ENCODE results near the gene UBQLNL. TPM values are rescaled to one million over a fixed set of nuclear protein-coding genes. Genes with fewer than 3 reads are reported as not detected.

UBQLNL gene
- total RNA-seq, 1 experiment from 2014 or later: not detected

GRCh38 chr11:5507933-5508305, 8.6 kb downstream of the UBQLNL start:
- no peak for DNase-seq (ENCODE audit: low spot score)

GRCh38 chr11:5507177-5507932, 9.1 kb downstream of the UBQLNL start:
- no peak for DNase-seq (ENCODE audit: low spot score)

- peak; percentile 71 for DNase-seq (ENCODE audit: low spot score)
Observed at GRCh38 chr11:5505363-5506048, 11.0 kb downstream of the UBQLNL start.

- no peak for DNase-seq (ENCODE audit: low spot score)
Observed at GRCh38 chr11:5504403-5504921, 12.0 kb downstream of the UBQLNL start.

GRCh38 chr11:5500393-5500801, 16.1 kb downstream of the UBQLNL start:
- no peak for DNase-seq (ENCODE audit: low spot score)

GRCh38 chr11:5499671-5500070, 16.8 kb downstream of the UBQLNL start:
- DNase-seq (ENCODE audit: low spot score): no peak

GRCh38 chr11:5489576-5490357, 26.7 kb downstream of the UBQLNL start:
- DNase-seq (ENCODE audit: low spot score): peak; percentile 22

DNA sequence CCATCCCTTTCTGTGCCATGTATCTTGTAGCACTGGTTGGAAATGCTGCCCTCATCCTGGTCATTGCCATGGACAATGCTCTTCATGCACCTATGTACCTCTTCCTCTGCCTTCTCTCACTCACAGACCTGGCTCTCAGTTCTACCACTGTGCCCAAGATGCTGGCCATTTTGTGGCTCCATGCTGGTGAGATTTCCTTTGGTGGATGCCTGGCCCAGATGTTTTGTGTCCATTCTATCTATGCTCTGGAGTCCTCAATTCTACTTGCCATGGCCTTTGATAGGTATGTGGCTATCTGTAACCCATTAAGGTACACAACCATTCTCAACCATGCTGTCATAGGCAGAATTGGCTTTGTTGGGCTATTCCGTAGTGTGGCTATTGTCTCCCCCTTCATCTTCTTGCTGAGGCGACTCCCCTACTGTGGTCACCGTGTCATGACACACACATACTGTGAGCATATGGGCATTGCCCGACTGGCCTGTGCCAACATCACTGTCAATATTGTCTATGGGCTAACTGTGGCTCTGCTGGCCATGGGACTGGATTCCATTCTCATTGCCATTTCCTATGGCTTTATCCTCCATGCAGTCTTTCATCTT, 27.6 kb downstream of the UBQLNL start:
- no peak for DNase-seq (ENCODE audit: low spot score)

DNA sequence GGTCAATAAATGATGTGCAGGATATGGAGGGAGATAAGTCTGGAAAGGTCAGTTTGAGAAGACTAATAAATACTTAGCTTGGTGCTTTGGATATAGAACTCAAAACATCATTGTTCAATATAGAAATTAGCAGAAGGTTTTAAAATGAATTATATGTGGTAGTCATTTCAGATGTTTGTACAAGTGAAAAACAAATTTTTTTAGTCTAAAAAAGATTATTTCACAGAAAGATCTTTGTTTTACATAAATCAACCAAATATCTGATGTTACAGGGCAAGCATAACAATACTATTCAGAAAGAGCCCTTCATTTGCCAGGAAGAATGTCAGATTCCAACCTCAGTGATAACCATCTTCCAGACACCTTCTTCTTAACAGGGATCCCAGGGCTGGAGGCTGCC, 28.1 kb downstream of the UBQLNL start, which contains the start of gene OR52D1:
TSS of gene OR52D1 (plus strand) at position 301 of the 400 bp plus-strand sequence. CDS start at position 323, 22 bp downstream.
- DNase-seq (ENCODE audit: low spot score): no peak

DNA sequence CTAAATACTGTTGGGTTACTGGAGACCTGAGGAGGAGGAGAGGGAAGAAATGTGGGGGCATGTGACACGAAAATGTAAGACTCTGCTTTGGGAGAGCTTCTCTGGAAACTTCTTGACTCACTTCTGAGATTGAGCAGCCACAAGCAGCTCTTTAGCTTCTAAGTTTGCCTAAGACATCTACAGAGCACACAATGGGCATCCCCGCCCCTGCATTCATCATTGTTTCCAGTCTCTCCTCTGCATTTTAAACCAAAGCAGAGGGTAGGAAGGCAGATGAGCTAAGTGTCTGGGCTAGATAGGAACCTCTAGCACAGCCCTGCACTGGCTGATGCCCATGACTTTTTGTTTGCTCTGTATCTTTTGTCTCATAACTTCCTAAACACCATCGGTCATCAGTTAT, 30.1 kb downstream of the UBQLNL start:
- DNase-seq (ENCODE audit: low spot score): no peak

DNA sequence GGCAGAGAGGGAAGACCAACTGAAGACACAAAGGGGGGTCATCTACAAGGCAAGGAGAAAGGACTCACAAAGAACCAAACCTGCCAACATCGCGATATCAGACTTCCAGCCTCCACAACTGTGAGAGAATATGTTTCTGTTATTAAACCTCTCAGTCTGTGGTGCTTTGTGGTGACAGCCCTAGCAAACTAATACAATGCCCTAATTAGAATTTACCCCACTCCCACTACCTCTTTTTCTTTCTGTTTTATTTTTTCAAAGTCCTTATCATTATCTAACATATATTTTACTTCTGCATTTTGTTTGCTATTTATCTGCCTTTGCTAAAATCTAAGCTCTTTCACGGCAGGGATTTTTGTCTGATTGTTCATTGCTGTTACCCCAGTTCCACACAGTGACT, 30.5 kb downstream of the UBQLNL start:
- DNase-seq (ENCODE audit: low spot score): no peak

GRCh38 chr11:5476186-5476819, 40.2 kb downstream of the UBQLNL start:
- DNase-seq (ENCODE audit: low spot score): peak; percentile 69

- DNase-seq (ENCODE audit: low spot score): no peak
Observed at GRCh38 chr11:5473921-5474320, 42.6 kb downstream of the UBQLNL start.

- no peak for DNase-seq (ENCODE audit: low spot score)
Observed at GRCh38 chr11:5467527-5467926, 49.0 kb downstream of the UBQLNL start.

Other genes starting within 250 kb of the UBQLNL start
- gene HBE1, start 246.8 kb downstream of the UBQLNL start, total RNA-seq (2014; rRNA removed; shearing (Covaris generic)): 25.6 and 49.9 TPM in 2 replicates
- gene OR51B4, start 214.8 kb downstream of the UBQLNL start, total RNA-seq (2014; rRNA removed; shearing (Covaris generic)): 11.3 and 12.8 TPM in 2 replicates
- gene OR51B2, start 192.4 kb downstream of the UBQLNL start, total RNA-seq (2014; rRNA removed; shearing (Covaris generic)): 0.29 and 1.5 TPM in 2 replicates
- gene OR51B5, start 173.2 kb downstream of the UBQLNL start, total RNA-seq (2014; rRNA removed; shearing (Covaris generic)): 17.4 and 17.7 TPM in 2 replicates
- gene OR51B6, start 165.2 kb downstream of the UBQLNL start, total RNA-seq (2014; rRNA removed; shearing (Covaris generic)): not detected in 2 replicates
- not detected in 2 replicates for gene OR51M1, start 132.9 kb downstream of the UBQLNL start, total RNA-seq (2014; rRNA removed; shearing (Covaris generic))
- gene OR51Q1, start 94.6 kb downstream of the UBQLNL start, total RNA-seq (2014; rRNA removed; shearing (Covaris generic)): not detected in 2 replicates
- gene OR51I1, start 75.2 kb downstream of the UBQLNL start, total RNA-seq (2014; rRNA removed; shearing (Covaris generic)): 0.55 TPM in 1 of 2 replicates, not detected in the other
- gene OR51I2, start 67.4 kb downstream of the UBQLNL start, total RNA-seq (2014; rRNA removed; shearing (Covaris generic)): not detected in 2 replicates
- gene OR52D1, start 28.0 kb downstream of the UBQLNL start, total RNA-seq (2014; rRNA removed; shearing (Covaris generic)): not detected in 2 replicates
- gene UBQLN3, start 6.7 kb downstream of the UBQLNL start, total RNA-seq (2014; rRNA removed; shearing (Covaris generic)): not detected in 2 replicates
- gene OR52H1, start 31.8 kb upstream of the UBQLNL start, total RNA-seq (2014; rRNA removed; shearing (Covaris generic)): not detected in 2 replicates
- not detected in 2 replicates for gene OR52B6, start 64.2 kb upstream of the UBQLNL start, total RNA-seq (2014; rRNA removed; shearing (Covaris generic))
- 5.0 and 6.7 TPM in 2 replicates for gene TRIM6, start 79.9 kb upstream of the UBQLNL start, total RNA-seq (2014; rRNA removed; shearing (Covaris generic))
- gene TRIM34, start 108.3 kb upstream of the UBQLNL start, total RNA-seq (2014; rRNA removed; shearing (Covaris generic)): 13.8 and 18.4 TPM in 2 replicates
- 32.9 and 47.7 TPM in 2 replicates for gene TRIM5, start 168.4 kb upstream of the UBQLNL start, total RNA-seq (2014; rRNA removed; shearing (Covaris generic))
- 34.9 and 43.0 TPM in 2 replicates for gene TRIM22, start 173.1 kb upstream of the UBQLNL start, total RNA-seq (2014; rRNA removed; shearing (Covaris generic))
- not detected in 2 replicates for gene OR56B1, start 219.7 kb upstream of the UBQLNL start, total RNA-seq (2014; rRNA removed; shearing (Covaris generic))
- gene OR52N4, start 237.5 kb upstream of the UBQLNL start, total RNA-seq (2014; rRNA removed; shearing (Covaris generic)): not detected in 2 replicates

All from A172 (cell line).